GM21526 (cell line): ENCODE measurements around the gene RAB13.
"Not testable (repeated sequence)": the region's sequence is repeated elsewhere in the genome, so short reads cannot be mapped to it uniquely, and the experiment has no call there.

Experiments
- ATAC-seq: cut with Tn5 transposase; IDR thresholded peaks from one replicate; pipeline ENCODE4 v1.9.1; 2021; ENCODE audit warnings: moderate library complexity; ENCODE audit not compliant: unreplicated experiment, low FRiP score

RAB13 gene

GRCh38 chr1:153985941-153986761 is at the start of gene RAB13:
Gene RAB13 (minus strand): TSS chr1:153986339. CDS start chr1:153986236, 103 bp downstream.
- ATAC-seq, result no peak

DNA sequence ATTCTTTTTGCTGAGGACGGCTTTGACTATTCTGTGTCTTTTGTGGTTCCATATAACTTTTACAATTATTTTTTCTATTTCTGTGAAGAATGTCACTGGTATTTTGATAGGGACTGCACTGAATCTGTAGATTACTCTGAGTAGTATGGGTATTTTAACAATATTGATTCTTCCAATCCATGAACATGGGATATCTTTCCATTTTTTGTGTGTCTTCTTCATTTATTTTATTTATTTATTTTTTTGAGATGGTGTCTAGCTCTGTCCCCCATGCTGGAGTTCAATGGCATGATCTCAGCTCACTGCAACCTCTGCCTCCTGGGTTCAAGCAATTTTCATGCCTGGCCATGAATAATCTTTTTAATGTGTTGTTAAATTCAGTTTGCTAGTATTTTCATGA is 47.6 kb upstream of the RAB13 start:
- ATAC-seq, result not testable (repeated sequence)

DNA sequence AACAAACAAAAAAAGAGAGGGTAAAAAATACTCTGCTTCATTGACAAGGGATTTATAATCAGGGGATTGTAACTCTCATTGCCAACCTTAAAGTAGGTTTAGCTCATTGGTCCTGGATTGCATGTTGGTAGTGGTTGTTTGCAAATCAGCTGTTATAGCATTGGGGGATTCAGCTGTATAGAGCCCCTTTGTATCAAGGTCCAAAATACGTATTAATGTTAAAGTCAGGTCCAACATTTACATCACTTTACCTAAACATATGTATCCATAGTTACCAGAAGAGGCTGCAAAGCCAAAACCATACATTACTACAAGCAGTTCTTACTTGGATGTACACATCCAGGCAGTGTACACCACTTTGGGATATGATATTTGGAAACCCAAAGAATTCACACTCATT is 33.8 kb upstream of the RAB13 start:
- no peak for ATAC-seq

- ATAC-seq, result no peak
These were observed 33.1 kb upstream of the RAB13 start for GRCh38 chr1:154019269-154019668.

GRCh38 chr1:154014154-154014907 is 28.2 kb upstream of the RAB13 start:
- no peak for ATAC-seq

- not testable (repeated sequence) for ATAC-seq
These were observed 26.4 kb upstream of the RAB13 start for GRCh38 chr1:154012543-154012942.

- no peak for ATAC-seq
These were observed 26.0 kb upstream of the RAB13 start for GRCh38 chr1:154012129-154012528.

DNA sequence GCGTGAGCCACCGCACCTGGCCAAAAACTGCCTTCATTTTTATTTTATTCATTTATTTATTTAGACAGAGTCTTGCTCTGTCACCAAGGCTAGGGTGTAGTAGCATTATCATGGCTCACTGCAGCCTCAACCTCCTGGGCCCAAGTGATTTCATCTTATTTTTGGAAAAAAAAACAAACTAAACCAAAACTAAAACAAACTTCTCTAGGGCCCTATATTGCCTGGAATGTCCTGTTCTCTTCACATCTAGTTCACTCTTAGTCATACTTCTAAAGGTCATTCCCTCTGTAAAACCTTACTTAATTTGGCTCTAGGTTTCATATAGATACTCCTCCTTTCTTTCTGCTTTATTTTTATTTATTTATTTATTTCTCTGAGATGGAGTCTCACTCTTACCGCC is 20.0 kb upstream of the RAB13 start:
- ATAC-seq, result no peak

- no peak for ATAC-seq
These were observed 14.3 kb upstream of the RAB13 start for GRCh38 chr1:154000420-154000819.

DNA sequence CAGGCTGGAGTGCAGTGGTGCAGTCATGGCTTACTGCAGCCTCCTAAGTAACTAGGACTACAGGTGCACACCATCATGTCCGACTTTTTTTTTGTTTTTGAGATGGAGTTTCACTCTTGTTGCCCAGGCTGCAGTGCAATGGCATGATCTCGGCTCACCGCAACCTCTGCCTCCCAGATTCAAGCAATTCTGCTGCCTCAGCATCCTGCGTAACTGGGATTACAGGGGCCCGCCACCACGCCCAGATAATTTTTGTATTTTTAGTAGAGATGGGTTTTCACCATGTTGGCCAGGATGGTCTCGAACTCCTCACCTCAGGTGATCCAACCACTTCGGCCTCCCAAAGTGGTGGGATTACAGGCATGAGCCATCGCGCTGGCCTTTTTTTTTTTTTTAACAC is 10.7 kb upstream of the RAB13 start:
- not testable (repeated sequence) for ATAC-seq

GRCh38 chr1:153995640-153996039 is 9.5 kb upstream of the RAB13 start:
- ATAC-seq, result no peak

DNA sequence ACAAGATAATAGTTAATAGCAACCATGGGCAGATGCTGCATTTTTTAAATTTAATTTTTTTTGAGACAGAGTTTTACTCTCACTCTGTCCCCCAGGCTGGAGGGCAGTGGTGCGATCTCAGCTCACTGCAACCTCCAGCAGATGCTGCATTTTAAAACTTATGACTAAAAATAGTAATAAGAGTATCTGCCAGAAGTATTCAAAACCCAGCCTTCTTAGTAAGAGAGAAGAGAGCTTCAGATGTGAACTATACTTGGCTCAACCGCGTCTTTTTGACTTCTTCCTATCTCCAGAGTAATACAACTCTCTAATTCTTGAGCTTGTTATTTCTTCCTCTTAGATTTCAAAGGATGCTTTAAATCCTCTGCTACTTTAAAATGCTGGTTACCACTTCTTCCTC is 9.1 kb upstream of the RAB13 start:
- no peak for ATAC-seq

GRCh38 chr1:153991806-153992205 is 5.7 kb upstream of the RAB13 start:
- no peak for ATAC-seq

GRCh38 chr1:153991151-153991630 is 5.1 kb upstream of the RAB13 start:
- no peak for ATAC-seq

DNA sequence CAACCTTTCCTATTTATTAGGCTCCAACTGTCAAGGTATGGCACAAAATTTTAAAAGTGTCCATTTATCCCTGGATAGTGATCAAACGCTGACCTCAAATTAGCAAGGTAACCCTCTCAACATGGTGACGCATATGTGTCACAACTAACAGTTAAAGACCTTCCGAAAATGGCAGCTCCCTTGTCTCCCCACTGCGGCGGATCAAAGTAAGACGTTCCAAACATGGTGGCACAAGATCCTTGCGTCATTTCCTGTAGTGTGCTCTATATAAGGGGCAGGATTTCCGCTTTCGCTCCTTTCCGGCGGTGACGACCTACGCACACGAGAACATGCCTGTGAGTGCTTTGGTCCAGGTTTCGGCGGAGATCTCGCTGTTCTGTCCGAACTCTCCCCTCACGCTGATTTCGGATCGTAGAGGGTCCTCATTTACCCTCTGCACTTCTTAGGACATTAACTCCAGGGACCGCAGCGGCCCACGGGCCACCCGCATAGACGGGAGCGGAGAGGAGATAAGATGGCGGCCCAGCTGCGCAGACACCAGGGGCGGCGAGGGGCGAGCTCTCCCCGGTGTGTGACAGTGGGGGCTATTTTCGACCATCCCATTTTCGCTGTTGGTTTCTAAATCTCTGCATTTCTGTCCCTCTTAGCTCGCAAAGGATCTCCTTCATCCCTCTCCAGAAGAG is 4.5 kb upstream of the RAB13 start, which contains the start of gene RPS27:
RPS27 (plus strand) TSS at position 295 of the 683 bp plus-strand sequence; CDS start at position 330, 35 bp downstream.
- ATAC-seq, result peak; percentile 62

GRCh38 chr1:153987621-153988020 is 1.5 kb upstream of the RAB13 start:
- ATAC-seq, result no peak

- no peak for ATAC-seq
These were observed 712 bp downstream of the RAB13 start for GRCh38 chr1:153985341-153985912.

GRCh38 chr1:153984123-153984894 is 1.8 kb downstream of the RAB13 start:
- no peak for ATAC-seq

GRCh38 chr1:153981735-153982134 is 4.4 kb downstream of the RAB13 start:
- not testable (repeated sequence) for ATAC-seq

- not testable (repeated sequence) for ATAC-seq
These were observed 7.0 kb downstream of the RAB13 start for GRCh38 chr1:153979091-153979490.
